Inferior parietal cortex (tissue), 1 donor: ENCODE results near the gene NTF3.
"Not testable (repeated sequence)": the region's sequence is repeated elsewhere in the genome, so short reads cannot be mapped to it uniquely, and the experiment has no call there.

Experiments used
- DNase-seq: peaks from one replicate; pipeline ENCODE4 v3.0.0-alpha.2; 2016; ENCODE audit errors: extremely low spot score

NTF3 gene

DNA sequence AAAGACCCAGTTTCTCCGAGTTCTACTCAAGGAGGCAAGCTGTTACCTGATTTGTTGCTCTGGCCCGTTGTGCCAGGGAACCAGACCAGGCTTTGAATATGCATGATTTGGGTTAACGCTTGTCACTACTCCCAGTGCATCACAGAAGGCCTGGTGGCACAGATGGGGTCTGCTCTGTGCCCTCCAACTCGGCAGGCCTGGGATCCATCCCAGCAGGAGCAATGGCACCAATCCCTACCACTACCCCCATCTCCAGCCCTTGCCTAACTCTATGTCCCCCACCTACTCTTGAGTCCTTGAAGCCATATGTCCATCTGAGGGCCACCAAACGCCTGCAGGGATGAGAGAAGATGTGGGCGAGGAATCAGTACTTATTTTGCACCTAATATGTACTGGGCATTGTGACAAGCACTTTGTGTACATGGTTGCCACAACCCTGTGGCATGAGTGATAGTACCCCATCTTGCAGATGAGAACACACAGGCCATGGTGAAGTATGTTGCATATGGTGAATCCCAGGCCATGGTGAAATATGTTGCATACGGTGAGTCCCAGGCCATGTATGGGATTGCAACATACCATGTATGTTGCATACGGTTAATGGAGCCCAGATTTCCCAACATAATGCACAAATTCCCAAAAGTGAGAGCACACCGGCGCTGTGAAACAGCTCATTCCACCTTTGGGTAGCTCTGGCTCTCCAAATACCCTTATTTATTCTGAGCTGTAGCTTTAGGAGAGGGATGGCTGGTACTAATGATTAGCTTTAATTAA, 102.7 kb downstream of the NTF3 start:
- no peak for DNase-seq

GRCh38 chr12:5535541-5535940, 103.6 kb downstream of the NTF3 start:
- DNase-seq: no peak

GRCh38 chr12:5537026-5537615, 105.2 kb downstream of the NTF3 start:
- DNase-seq: not testable (repeated sequence)

DNA sequence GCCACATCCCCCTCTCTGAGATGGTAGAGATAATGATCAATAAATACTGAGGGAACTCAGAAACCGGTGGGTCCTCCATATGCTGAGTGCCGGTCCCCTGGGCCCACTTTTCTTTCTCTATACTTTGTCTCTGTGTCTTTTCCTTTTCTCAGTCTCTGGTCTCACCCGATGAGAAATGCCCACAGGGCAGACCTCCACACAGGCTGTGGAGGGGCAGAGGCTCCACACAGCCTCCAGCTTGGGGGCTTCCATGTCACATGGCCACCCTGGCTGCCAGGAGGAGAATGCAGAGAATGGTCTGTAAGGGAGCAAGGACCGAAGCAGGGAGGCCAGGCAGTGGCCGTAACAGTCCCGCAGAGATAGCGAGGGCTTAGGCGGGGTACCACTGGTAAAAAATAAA, 105.9 kb downstream of the NTF3 start:
- DNase-seq: no peak
